IPS-18a (cell line): ENCODE results near the gene MUS81.

Experiments
- H3K27ac ChIP-seq: one replicate; pipeline ENCODE4 v1.5.1; 2013; ENCODE audit warnings: low read length
- H3K27me3 ChIP-seq: one replicate; pipeline ENCODE4 v1.6.1; 2013; ENCODE audit warnings: mild to moderate bottlenecking, low read length; ENCODE audit not compliant: control insufficient read depth, insufficient read depth
- H3K36me3 ChIP-seq: one replicate; pipeline ENCODE4 v1.6.1; 2013; ENCODE audit warnings: low read depth, low read length; ENCODE audit not compliant: control insufficient read depth
- H3K4me1 ChIP-seq: one replicate; pipeline ENCODE4 v1.6.1; 2013; ENCODE audit warnings: low read depth, low read length; ENCODE audit not compliant: control insufficient read depth
- H3K4me3 ChIP-seq: one replicate; pipeline ENCODE4 v1.5.1; 2013; ENCODE audit warnings: low read length
- H3K9ac ChIP-seq: one replicate; pipeline ENCODE4 v1.6.1; 2013; ENCODE audit warnings: mild to moderate bottlenecking, low read length, moderate library complexity
- H3K9me3 ChIP-seq: one replicate; pipeline ENCODE4 v1.6.1; 2013; ENCODE audit warnings: low read depth, low read length; ENCODE audit not compliant: control insufficient read depth

MUS81 gene

GRCh38 chr11:65903068-65903481, 42.8 kb downstream of the MUS81 start:
- Histone ChIP-seq H3K36me3 (no peaks in the 10 kb centered on the region), H3K9me3 (no peaks in the 10 kb centered on the region), H3K4me1 (no peaks in the 10 kb centered on the region), H3K27me3 (peaks cover 64% of the 10 kb centered on the region), H3K9ac (no peak overlapping the region), H3K4me3 (no peak overlapping the region), H3K27ac (no peak overlapping the region)

DNA sequence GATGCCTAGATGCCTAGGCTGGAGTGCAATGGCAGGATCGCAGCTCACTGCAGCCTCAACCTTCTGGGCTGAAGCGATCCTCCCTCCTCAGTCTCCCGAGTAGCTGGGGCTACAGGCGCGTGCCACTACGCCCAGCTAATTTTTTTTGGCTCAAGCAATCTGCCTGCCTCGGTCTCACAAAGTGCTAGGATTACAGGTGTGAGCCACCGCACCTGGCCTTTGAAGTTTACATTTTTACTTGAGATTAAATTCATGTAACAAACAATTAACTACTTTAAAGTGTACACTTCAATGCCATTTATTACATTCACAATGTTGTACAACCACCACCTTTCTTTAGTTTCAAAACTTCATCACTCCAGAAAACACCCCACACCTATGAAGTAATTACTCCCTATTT, 43.5 kb downstream of the MUS81 start:
- H3K36me3 ChIP-seq: no peaks in the 10 kb centered on the region
- H3K27me3 ChIP-seq: peaks cover 57% of the 10 kb centered on the region
- no peaks in the 10 kb centered on the region for H3K4me1 ChIP-seq
- no peak overlapping the region for H3K9ac ChIP-seq
- no peaks in the 10 kb centered on the region for H3K9me3 ChIP-seq
- H3K27ac ChIP-seq: no peak overlapping the region
- H3K4me3 ChIP-seq: no peak overlapping the region

DNA sequence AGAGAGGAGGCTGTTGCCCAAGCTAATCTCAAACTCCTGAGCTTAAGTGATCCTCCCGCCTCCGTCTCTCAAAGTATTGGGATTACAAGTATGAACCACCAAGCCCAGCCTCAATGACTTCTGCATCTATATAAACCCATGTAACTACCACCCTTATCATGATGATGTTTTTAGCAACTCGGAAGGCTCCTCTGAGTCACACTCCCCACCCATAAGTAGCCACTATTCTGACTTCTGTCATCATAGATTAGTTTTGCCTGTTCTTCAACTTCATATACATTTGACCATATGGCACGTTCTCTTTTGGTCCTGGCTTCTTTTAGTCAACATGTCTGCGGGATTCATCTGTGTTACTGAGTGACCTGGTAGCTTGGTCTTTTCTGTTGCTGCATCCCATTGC, 46.4 kb downstream of the MUS81 start:
- Histone ChIP-seq H3K9ac (no peak overlapping the region), H3K36me3 (no peaks in the 10 kb centered on the region), H3K4me1 (no peaks in the 10 kb centered on the region), H3K9me3 (no peaks in the 10 kb centered on the region), H3K27me3 (peaks cover 39% of the 10 kb centered on the region), H3K4me3 (no peak overlapping the region), H3K27ac (no peak overlapping the region)

- H3K36me3 ChIP-seq: no peaks in the 10 kb centered on the region
- H3K27me3 ChIP-seq: peaks cover 26% of the 10 kb centered on the region
- H3K9me3 ChIP-seq: no peaks in the 10 kb centered on the region
- H3K4me3 ChIP-seq: no peak overlapping the region
- no peaks in the 10 kb centered on the region for H3K4me1 ChIP-seq
- no peak overlapping the region for H3K27ac ChIP-seq
- H3K9ac ChIP-seq: no peak overlapping the region
Measured at GRCh38 chr11:65907878-65908277, 47.6 kb downstream of the MUS81 start.

- H3K9ac ChIP-seq: no peak overlapping the region
- H3K9me3 ChIP-seq: no peaks in the 10 kb centered on the region
- peaks cover 9% of the 10 kb centered on the region for H3K27me3 ChIP-seq
- no peaks in the 10 kb centered on the region for H3K36me3 ChIP-seq
- no peak overlapping the region for H3K27ac ChIP-seq
- no peak overlapping the region for H3K4me3 ChIP-seq
- H3K4me1 ChIP-seq: no peaks in the 10 kb centered on the region
Measured at GRCh38 chr11:65911682-65912568, 51.7 kb downstream of the MUS81 start.

DNA sequence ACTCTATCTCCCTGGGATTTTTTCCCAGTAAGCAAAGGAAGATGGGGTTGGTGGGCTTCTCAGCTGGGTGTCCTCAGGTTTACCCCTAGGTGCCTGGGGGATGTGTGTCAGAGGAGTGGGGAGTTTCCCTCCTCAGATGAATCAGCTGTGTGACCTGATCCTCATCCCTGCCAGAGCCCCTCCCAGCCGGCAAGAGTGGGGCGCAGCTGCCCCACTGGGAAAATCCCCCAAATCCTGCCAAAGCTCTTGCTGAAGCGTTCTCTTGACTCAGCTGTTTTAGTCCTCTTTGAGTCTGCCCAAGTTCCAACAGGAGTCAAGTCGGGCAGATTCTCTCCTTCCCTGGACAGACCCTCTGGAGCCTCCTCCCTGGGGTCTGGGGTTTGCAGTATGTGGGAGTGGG, 52.6 kb downstream of the MUS81 start:
- Histone ChIP-seq H3K27ac (no peak overlapping the region), H3K4me1 (peaks cover 2% of the 10 kb centered on the region), H3K9ac (no peak overlapping the region)

GRCh38 chr11:65915101-65915820, 55.0 kb downstream of the MUS81 start:
- Histone ChIP-seq H3K9me3 (no peaks in the 10 kb centered on the region), H3K4me3 (no peak overlapping the region), H3K36me3 (no peaks in the 10 kb centered on the region), H3K27ac (no peak overlapping the region), H3K4me1 (peaks cover 5% of the 10 kb centered on the region), H3K27me3 (no peaks in the 10 kb centered on the region), H3K9ac (no peak overlapping the region)

More for the DNA sequence above, 52.6 kb downstream of the MUS81 start:
- Histone ChIP-seq H3K4me3 (no peak overlapping the region), H3K27me3 (peaks cover 8% of the 10 kb centered on the region), H3K9me3 (no peaks in the 10 kb centered on the region), H3K36me3 (no peaks in the 10 kb centered on the region)

DNA sequence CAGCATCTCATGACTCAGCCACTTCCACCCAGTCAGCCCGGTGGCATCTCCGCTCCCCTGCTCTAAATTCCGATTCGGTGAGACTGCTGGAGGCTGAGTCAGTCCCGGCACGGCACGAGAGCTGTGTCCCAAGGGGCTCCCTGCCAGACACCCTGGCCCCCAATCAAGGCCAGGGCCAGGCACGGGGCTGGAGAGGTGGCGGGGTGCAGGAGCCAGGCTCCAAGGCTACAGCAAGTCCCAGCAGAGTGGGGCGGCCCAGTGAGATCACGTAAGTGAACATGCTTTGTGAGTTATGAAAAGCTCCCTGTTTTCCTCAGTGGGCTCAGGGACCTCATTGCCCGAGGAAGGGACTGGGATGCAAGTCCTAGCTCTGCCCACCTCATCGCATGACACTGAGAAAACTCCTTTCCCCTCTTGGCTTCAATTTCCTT, 55.6 kb downstream of the MUS81 start:
- H3K27me3 ChIP-seq: no peaks in the 10 kb centered on the region
- H3K9ac ChIP-seq: no peak overlapping the region
- peaks cover 5% of the 10 kb centered on the region for H3K4me1 ChIP-seq
- no peaks in the 10 kb centered on the region for H3K36me3 ChIP-seq
- H3K27ac ChIP-seq: no peak overlapping the region
- no peak overlapping the region for H3K4me3 ChIP-seq
- H3K9me3 ChIP-seq: no peaks in the 10 kb centered on the region
